Dedifferentiated amniotic fluid mesenchymal stem cell (primary cell): ENCODE results near the gene THAP7.

ENCODE experiments used
- DNase-seq: peaks from one replicate; pipeline ENCODE4 v3.0.0-alpha.2; 2016; ENCODE audit errors: extremely low spot score

The THAP7 gene

GRCh38 chr22:21031545-21032036, 29.7 kb upstream of the THAP7 start:
- no peak for DNase-seq

GRCh38 chr22:21030621-21031544, 29.0 kb upstream of the THAP7 start:
- no peak for DNase-seq

- no peak for DNase-seq
These were observed 28.1 kb upstream of the THAP7 start for GRCh38 chr22:21030032-21030431.

GRCh38 chr22:21029486-21030025, 27.6 kb upstream of the THAP7 start:
- DNase-seq = no peak

- no peak for DNase-seq
These were observed 26.6 kb upstream of the THAP7 start for GRCh38 chr22:21028277-21029251.

- DNase-seq = no peak
These were observed 25.1 kb upstream of the THAP7 start for GRCh38 chr22:21026783-21027692.

GRCh38 chr22:21025763-21026755, 24.1 kb upstream of the THAP7 start:
- no peak for DNase-seq

- no peak for DNase-seq
These were observed 23.3 kb upstream of the THAP7 start for GRCh38 chr22:21025266-21025665.

- no peak for DNase-seq
These were observed 21.2 kb upstream of the THAP7 start for GRCh38 chr22:21022955-21023614.

GRCh38 chr22:21022507-21022906, 20.6 kb upstream of the THAP7 start:
- no peak for DNase-seq

GRCh38 chr22:21020802-21021429, 19.0 kb upstream of the THAP7 start:
- no peak for DNase-seq

GRCh38 chr22:21018314-21018713, 16.4 kb upstream of the THAP7 start:
- no peak for DNase-seq

GRCh38 chr22:21016644-21017420, 14.9 kb upstream of the THAP7 start:
- DNase-seq = no peak

- no peak for DNase-seq
These were observed 13.6 kb upstream of the THAP7 start for GRCh38 chr22:21015466-21016006.

GRCh38 chr22:21014726-21015465, 13.0 kb upstream of the THAP7 start, which contains the start of gene P2RX6:
P2RX6 (plus strand) TSS chr22:21015165; CDS start chr22:21015175, 10 bp downstream.
- DNase-seq = no peak

- peak; percentile 64 for DNase-seq
These were observed 12.3 kb upstream of the THAP7 start for GRCh38 chr22:21014202-21014725.
